Stimulated activated CD4-positive, alpha-beta T cell treated with anti-CD3 and anti-CD28 coated beads, Interleukin-4, amount 100 ng/mL, for 4 hours (primary cell): ENCODE results near the gene ACKR2.
A peak's percentile ranks its signal among the peaks of the same experiment; 100 is the strongest.
"Not testable (repeated sequence)": the region's sequence is repeated elsewhere in the genome, so short reads cannot be mapped to it uniquely, and the experiment has no call there.

Source experiments
- DNase-seq, 2 experiments: peaks; one replicate each; pipeline ENCODE4 v3.0.0-alpha.2; 2020

Gene ACKR2

DNA sequence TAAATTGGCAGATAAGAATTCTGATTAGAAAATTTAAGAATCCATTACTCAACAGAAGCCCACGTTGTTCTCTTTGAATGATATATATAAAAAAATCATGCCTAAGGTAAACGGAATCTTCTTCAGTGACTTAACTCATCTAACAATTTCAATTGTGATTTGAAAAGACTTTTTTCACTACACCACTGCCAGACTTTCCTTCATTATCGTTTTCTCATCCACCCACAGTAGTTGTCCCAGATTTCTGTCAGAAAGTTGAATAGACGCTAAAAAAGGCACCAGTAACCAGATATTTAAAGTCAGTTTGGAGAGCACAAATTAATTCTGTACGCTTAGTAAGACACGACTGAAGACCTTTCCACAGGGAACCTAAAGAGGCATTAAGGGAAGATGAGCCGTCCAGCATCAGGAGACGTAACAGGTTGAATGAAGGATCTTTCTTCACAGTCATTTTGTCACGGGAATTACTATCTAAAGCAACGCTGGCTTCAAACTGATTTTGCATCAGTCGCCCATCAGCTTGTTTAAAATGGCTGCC is 6.3 kb upstream of the ACKR2 start:
- no peak for DNase-seq

DNA sequence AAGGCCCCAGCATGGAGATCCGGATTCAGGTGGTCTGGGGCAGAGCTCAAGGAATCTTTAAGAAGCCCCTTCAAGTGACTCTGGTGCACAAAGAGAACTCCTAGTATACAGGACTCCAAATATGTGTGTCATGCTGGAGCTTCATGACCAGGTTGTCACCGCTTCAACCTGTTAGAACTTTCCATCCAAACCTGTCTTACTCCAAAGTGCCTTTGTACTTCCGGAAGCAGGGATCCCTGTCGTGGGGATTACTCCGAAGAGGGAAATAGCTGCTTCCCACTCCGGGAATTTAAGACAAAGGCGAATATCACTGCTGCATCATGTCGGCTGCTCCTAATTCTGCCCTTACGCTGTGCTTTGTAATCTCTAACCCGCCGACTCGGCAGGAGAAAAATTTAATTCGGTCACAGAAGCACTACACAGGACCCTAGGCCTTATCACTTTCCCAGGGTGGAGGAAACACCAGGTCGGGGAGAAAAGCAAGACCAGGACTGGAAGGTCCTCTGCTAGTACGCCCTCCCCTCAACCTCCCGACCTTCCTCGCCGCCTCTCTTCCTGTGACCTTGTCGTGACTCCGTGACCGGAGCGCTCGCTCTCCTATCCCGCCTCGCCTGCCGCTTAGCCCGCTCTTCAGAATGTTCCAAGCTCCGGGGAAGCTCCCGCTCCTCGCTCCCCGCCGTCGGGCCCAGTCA is 5.7 kb upstream of the ACKR2 start:
- peak; percentile 7 to 32 for DNase-seq

DNA sequence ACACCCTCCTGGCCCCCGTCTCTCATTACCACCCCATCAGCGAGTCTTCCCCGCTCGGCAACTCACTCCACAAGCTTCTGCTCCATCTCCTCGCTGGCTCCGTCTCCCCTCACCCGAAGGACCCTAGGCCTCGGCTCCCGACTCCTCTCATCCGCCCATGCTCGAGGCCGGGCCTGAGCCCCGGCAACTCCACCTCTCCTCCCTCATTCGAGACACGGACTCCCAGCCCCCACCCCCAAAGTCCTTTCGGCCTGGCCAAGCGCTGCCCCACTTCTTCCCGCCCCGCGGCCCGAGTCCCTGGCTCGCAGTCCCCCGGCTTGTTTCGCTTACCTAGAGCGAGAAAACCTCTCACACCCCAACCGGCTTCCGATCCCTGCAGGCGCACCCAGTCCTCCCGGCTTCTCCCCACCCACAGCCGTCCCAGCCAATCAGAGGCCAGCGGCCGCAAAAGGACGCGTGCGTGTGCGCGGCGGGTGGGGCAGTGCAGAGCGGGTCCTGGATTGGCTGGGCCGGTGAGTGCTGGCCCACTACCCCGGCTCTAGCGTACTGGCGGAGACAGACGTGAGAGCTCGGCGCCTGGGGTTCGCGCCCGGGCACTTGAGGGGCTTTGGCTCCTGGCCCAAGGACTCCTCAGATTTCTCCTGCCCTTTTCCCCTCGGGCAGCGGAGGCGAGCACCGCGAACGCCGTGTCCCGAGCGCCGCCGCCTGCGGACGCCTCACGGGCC is 5.0 kb upstream of the ACKR2 start, which contains the start of gene HIGD1A:
Gene HIGD1A, minus strand, starts transcription at position 385 of the 725 bp plus-strand sequence. CDS start 10,237 bp downstream, outside the sequence.
- DNase-seq = peak; percentile 91 to 93

DNA sequence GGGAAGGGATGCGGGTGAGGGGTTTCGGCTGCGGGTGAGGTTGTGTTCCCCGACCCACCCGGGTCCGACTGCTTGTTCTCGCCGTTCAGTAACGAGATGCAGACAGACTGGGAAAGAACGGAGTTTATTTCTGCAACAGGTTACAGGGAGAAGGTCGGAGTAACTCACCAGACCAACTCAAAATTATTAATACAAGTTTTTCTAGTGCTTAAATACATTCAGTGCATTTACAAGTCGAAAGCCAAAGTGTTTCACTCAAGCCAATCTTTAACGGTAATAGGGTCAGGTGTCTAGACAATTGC is 4.5 kb upstream of the ACKR2 start:
- peak in 1 of 2 experiments; percentile 3 for DNase-seq

DNA sequence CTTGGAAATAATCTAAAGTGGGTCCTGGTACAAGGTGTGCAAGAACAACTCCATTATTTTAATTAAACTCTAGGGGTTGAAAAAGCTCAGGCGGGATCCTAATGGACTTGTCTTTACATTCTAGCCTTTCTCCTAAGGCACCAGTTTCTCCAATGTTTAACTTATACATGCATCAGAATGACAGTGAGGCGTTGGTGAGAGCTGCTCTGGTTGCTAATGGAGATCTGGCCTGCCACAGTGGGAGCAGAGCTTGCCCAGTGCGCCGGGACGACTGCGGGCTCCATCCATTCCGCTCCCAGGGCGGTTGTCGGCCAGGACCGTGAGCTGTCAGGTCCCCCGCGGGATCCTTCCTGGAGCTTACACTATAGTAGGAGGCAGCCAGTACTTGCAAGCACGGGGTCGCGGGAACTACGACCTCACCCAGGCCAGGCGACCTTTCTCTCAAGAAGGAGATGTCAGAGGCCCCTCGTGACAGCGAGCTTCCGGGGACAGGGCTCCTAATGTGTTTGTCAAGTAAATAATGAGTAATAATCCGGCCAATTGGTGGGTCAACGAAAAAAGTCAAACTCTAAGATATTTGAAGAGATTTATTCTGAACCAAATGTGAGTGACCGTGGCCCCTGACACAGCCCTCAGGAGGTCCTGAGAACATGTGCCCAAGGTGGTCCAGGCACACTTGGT is 4.0 kb upstream of the ACKR2 start:
- no peak for DNase-seq

DNA sequence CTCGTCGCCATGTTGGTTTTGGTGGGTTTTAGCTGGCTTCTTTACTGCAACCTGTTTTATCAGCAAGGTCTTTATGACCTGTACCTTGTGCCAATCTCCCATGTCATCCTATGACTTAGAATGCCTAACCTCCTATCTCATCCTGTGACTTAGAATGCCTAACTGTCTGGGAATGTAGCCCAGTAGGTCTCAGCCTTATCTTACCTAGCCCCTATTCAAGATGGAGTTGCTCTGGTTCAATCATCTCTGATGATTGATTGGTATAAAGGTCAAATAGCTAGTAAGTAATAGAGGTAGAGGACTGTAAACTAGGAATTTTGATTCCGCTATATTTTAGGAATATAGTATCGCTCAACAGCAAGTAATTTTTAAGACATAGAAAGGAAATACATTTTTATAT is 1.3 kb upstream of the ACKR2 start:
- DNase-seq = no peak

DNA sequence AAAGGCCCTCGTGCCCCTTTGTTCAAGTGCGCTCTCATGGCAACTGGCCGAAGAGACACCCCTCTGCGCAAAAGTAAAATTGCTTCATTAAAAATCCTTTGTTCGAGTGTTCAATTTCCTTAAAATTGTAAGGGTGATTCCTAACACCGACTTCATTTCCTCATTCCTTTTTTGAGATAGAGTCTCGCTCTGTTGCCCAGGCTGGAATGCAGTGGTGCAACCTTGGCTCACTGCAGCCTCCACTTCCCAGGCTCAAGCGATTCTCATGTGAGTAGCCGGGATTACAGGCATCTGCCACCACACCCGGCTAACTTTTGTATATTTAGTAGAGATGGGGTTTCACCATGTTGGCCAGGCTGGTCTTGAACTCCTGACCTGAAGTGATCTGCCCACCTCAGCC is 1.5 kb downstream of the ACKR2 start:
- DNase-seq = not testable (repeated sequence)

DNA sequence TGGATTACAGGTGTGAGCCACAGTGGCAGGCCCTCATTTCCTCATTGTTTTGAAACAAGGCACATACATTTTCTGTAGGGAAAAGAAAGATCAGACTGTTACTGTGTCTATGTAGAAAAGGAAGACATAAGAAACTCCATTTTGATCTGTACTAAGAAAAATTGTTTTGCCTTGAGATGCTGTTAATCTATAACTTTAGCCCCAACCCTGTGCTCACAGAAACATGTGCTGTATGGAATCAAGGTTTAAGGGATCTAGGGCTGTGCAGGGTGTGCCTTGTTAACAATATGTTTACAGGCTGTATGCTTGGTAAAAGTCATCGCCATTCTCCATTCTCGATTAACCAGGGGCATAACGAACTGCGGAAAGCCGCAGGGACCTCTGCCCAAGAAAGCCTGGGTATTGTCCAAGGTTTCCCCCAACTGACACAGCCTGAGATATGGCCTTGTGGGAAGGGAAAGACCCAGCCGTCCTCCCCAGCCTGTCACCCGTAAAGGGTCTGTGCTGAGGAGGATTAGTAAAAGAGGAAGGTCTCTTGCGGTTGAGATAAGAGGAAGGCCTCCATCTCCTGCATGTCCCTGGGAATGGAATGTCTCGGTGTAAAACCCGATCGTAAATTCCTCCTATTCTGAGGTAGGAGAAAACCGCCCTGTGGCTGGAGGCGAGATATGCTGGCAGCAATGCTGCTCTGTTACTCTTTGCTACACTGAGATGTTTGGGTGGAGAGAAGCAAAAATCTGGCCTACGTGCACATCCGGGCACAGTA is 2.1 kb downstream of the ACKR2 start:
- not testable (repeated sequence) for DNase-seq

DNA sequence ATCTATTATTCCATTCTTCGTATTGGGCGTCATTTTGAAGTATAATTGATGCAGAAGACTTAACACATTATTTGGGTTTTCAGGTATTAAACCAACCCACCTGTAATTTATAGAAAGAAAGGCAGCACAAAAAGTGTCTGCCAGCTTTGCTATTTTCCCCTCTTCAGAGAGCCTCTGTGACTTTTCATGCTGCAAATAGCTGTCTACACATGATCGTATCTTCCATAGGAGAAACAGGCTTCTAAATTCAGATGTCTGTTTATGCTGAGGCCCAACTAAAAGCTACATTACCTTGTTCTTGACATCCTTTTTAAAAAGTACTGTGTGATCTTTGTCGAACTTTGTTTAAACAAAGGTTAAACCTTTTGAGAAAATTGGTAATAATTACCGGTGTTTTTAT is 5.0 kb downstream of the ACKR2 start:
- DNase-seq = no peak

DNA sequence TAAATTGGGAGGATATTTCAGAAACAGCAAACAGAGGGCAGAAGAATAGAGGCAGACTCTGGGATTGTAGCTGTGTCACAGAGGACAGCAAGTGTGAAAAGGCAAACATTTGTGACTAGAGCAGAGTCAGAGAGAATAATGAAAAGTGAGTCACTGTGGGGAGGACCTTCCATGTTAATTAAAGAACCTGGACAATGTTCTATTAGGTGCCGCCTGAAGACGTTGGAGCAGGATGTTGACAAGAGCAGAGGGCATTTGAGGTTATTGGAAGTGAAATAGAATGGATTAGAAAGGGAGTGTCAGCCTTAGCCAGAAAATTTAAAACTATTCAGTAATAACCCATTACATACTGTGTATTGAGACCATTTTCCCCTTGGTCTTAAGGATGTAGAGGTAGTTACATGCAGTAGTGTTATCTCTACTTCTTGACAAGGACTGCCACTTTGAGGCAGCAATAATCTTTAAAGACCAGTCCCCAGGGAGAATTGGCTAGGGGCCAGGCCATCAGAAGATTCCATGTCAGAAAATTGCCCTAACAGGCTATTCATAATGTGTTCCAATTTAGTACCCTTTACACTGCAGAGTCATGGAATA is 5.8 kb downstream of the ACKR2 start:
- no peak for DNase-seq

DNA sequence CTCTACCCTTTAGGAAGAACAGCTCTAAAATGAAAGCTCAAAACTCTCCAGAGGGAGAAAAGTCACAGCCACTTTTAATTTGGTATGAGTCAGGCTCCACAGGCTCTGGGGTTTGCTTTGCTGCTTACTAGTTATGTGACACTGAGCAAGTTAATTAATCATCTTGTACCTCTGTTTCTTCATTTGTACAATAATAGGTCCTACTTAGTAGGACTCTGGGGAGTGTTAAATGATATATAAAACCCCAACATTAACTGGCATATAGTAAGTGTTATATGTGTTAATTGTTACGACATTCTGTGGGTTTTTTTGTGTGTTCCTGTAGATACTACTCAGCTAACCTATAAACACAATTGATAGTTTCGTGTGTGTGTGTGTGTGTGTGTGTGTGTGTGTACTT is 6.6 kb downstream of the ACKR2 start:
- DNase-seq = no peak

DNA sequence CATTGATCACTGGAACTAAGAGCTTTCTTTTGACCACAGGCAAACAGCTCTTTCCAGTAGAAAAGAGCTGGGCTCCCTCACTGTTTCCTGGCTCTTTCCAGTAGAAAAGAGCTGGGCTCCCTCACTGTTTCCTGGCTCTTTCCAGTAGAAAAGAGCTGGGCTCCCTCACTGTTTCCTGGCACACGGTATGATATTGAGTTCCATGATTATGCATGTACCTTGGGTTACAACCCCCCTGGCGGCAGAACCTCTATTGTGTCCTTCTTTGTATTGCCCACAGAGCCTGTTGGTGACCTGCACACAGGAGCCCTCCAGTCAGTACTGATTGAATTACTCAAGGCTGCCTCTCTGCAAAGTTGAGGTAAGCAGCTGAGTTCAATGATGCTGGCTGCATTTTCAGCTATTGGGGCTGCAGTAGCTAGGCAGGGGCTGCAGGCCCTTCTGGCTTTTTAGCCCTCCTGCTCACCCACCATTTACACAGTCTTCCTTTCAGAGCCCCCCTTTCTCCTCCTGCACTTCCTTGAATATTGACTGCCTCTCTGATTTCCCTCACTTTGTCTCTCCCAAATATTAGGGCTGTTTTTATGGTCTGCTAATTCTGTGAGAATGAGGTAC is 10.2 kb downstream of the ACKR2 start:
- DNase-seq = no peak

DNA sequence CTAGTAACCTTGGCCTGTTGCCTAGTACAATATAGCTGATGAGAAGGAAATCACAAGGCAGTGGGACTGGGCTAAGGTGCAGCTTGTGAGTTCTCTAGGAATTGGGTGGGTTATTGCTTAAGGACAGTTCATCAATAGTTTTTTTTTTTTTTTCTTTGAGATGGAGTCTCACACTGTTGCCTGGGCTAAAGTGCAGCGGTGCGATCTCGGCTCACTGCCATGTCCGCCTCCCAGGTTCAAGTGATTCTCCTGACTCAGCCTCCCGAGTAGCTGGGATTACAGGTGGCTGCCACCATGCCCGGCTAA is 11.5 kb downstream of the ACKR2 start:
- DNase-seq = no peak

DNA sequence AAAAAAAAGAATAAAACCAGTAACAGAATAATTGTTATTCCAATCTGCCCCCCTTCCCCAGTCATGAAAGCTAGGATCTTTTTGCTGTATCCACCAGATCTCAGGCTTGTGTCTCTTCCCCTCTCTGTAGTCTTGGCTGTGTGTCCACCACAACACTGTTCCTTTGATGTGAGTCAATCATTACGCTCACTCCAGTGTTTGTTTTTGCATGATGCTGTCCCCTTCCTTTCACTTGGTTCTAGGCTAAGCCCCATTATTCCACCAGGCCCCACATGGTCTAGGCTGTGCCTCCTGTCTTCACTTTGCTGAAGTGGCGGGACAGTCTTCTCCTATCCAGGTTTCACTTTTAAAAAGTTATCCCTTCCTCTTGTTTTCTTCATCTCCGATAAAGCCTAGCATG is 13.6 kb downstream of the ACKR2 start:
- no peak for DNase-seq

DNA sequence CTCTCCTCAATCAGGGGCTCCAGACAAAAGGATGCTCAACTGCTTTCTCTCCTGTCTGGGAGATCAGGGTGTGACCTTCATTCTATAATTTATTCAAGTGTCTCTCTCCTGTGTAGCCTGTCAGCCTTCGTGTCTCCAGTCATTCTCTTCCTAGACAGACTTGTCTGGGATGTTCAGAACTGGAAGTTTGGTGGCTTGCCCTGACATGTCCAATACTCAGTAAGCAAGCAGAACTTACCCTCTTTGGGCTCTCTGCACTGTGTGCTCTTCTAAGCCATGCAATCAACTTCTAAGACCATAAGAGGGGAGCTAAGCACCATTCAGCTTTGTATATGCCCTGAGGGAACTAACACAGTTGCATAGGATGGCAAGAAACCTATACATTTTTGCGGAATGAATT is 14.1 kb downstream of the ACKR2 start:
- DNase-seq = no peak

DNA sequence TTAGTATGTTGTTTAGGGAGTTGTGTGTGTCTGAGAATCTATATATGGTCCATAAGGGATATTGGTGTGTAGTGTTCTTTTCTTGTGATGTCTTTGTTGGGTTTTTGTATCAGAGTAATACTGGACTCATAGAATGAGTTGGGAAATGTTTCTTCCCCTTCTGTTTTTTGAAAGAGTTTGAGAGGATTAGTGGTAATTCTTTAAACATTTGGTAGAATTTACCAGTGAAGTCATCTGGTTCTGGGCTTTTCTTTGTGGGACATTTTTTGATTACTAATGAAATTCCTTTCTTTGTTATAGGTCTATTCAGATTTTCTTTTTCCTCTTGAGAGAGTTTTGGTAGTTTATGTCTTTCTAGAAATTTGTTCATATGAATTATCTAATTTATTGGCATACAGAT is 16.9 kb downstream of the ACKR2 start:
- DNase-seq = no peak

DNA sequence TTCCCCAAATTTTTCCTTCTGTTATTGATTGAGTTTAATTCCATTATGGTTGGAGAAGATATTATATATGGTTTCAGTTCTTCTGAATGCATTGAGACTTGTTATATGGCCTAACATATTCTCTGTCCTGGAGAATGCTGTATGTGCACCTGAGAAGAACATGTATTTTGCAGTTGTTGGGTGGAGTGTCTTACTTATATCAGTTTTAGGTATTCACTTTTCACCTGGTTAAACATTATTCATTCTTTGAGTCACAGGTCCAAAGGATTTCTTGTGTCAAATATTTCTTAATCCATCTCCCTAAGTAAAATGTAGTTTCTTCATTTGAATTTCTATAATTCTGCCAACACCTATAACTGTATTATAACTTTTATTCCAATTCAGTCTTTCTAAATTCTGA is 17.8 kb downstream of the ACKR2 start:
- no peak for DNase-seq

DNA sequence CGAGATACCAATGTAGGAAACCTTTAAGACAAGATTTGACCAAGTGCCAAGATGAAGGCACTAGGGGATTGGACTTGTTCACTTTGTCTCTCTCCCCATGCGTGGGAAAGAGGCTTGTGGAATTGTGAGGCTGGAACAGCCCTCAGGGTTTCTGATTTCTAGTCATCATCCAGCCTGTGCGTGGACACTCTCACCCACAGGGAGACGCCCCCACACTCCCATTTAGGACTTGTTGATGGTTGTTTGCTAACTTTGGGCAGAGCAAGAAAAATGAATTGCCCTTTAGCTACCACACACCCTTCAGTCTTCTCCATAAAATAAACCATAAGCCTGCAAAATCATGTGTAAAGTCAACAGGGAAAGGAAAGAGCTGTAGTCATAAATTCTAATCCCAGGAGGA is 18.4 kb downstream of the ACKR2 start:
- DNase-seq = no peak

DNA sequence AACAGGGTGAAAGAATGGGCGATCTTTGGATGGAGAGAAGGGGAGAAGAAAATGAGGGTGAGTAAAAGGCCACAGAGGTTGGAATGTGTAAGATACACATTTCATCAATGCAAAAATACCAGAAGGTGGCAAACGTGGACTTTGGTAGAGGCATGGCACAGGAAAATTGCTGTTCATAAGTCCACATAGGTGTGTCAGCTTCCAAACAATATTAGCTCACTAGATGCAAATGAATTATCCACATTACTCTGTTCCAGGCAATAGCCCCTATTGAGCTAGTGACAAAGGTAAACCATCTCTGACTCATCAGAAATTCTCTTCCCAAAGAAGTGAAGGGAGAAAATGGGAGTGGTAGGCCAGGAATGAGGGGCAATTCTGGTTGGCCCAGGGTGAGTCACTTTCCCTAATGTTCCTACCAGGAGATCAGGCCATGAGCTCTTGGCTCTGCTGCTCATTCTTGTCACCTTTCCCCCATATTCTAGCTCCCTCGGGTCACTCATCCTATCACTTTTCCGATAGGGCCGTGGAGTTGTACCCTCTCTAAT is 19.9 kb downstream of the ACKR2 start:
- DNase-seq = no peak

DNA sequence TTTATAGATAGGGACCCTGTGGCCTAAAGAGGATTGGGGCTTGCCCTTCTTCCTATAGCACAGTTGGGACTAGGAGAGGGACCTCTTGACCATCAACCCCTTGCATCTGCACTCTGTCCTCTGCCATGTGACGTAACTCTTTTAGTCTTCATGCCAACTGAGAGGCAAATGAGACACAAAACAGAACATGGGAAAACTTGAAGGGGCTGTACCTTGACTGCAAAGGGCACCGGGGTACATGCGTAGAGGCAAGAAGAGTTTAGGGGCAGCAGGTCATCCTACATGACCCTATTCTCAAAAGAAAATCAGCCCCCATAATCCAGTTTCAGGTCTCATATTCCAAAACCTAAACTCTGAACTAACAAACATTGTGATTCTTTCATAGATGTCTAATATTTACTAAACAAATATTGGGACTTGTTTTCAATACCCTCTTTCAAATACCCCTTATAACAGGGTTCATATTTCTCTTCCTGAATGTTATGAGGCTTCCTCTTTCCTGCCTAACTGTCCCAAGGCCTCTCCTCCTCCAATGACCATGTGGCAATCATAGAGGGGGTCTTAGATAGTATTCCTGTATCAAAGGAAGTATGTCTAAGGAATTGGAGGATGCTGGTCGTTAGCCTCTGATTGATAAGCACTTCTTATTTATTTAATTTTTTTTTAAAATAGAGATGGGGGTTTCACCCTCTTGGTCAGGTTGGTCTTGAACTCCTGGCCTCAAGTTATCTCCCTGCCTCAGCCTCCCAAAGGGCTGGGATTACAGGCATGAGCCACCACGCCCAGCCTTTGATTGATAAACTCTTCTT is 20.6 kb downstream of the ACKR2 start:
- no peak for DNase-seq
